ENCODE data around the gene TBC1D10A.

Gene TBC1D10A

DNA sequence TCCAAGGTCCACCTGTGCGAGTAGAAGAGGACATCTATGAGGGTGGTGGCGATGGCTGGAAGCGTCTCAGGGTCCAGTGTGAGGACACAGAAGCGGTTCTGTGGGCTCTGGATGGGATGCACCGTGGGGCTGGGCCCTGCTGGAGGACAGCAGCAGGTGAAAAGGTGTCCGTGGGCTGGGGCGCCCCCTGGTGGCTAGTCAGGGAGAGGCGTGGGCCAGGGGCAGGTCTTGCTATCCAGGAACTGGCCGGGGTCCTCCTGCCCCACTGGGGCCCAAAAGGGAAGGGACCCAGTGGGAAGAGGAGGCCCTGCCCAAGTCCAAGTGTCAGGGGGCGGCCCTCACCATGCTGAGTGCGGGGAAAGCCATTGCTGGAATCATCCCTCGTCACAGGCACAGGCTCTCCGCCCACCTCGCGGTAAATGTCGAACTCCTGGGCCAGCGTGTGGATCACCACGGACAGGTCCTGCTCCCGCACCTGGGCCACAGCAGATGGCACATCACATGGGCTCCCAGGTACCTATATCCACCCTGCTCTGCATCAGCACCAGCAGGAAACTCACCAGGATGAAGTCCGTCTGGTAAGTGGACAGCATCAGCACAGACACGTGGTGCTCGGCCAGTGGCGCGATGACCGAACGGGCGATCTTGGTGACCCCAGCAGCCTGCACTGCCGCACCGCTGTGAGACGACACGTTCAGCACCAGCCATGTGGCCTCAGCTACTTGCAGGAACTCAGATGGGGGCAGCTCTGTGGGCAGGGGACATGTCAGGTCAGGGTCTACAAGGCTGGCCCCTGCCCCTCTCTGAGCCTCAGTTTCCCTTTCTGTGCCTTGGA is 39.7 kb downstream of the TBC1D10A start:
- DNase-seq (ENCODE audit: low read depth in 2 of 2, low spot score in 1 of 2) = peak; percentile 65 to 76

DNA sequence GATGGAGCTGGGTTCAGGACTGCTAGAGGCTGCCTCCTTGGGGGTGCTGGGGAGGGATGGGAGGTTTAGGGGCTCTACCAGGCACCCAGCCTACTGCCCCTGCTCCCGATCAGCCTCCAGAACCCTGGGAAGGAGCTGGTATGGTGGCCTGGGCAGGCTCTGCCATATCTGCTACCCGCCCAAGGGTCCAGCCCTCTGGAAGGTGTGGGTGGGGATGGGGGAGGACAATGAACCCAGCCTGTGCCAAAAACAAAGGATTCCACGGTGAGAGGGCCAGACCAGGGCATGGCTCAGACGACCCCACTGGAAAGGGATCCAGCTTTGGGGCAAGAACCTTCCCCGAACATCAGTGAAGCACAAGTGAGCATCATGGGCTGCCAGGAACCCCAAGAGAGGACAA is 40.4 kb downstream of the TBC1D10A start:
- no peak for DNase-seq (ENCODE audit: low read depth in 2 of 2, low spot score in 1 of 2)

DNA sequence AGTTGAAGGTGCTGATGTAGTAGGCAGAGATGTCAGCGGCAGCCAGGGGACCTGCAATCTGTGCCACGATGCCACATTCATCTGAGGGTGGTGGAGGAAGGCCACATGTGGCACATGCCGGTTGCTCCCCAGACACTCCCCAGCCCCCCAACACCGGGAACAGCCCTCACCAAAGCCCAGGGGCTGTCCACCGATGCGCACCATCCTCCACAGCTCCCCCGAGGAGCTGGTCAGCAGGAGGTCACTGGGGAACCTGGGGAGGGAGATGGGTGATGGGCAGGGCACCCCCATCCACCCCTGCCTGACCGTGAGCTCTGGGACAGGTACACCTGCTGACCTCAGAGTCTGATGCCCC is 40.9 kb downstream of the TBC1D10A start:
- DNase-seq (ENCODE audit: low read depth in 2 of 2, low spot score in 1 of 2) = no peak

DNA sequence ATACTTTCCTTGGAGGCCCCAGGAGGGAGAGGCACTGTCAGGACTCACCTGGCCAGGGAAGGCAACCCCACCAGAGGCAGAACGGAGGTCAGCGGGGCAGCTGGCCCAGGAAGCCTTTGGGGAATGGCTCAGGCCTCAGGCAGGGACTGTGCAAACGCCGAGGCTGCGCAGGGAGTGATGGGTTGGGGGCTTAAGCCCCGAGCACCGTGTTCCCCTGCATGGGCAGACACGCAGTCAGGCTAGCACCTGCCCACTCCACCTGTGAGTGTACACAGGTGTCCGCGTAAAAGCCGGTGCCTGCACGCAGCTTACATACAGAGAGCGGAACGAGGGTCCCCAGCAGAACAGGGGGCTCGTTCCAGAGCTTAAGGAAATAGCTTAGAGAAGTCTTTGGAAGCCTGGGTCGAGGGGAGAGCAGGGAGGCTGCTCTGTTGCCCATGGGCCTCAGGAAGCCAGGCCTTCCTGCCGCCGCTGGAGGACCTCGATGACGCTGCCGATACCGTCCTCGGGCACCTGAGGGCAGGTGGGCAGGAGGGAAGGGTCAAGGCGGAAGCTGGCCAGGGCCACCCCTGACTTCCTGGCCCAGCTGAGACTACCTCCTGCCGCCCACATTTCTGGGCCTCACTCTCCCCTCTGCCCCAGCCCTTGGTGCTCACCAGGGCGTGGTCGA is 41.4 kb downstream of the TBC1D10A start:
- DNase-seq (ENCODE audit: low read depth in 2 of 2, low spot score in 1 of 2) = no peak

DNA sequence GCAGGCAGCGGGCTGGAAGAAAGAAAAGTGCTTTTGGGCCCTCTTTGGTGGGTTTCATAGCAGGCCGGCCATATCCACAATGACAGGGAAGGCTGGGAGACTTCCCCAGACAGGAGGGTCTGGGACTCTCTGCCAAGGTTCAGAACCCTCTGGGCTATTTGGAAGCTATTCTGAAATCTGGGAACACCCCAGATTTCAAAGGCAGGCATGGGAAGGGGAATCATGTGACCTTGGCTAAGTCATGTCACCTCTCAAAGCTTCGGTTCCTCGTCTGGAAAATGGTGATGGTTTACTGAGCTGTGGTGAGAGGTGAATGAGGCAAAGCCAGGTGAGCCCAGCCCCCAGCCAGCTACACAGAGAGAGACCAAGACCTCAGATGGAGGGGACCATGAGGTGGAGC is 42.1 kb downstream of the TBC1D10A start:
- DNase-seq (ENCODE audit: low read depth in 2 of 2, low spot score in 1 of 2) = no peak

DNA sequence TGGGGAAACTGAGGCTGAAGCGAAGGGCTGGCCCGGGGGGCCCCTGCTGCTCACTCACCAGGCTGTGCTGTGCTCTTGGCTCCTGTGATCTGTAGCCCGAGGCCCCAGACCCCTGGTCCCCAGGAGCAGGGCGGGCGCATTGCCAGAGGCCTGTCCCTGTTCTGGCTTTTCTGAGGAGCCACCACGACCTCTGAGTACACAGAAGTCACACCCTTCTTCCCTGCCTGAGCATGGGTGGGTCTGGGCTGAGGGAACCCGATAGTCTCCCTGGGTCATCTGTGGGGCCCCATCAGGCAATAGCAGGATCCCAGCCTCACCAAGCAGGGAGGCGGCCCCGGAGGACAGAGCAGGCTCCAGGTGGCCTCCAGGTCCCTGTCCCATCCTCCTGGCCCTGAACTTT is 42.6 kb downstream of the TBC1D10A start:
- DNase-seq (ENCODE audit: low read depth in 2 of 2, low spot score in 1 of 2) = no peak

DNA sequence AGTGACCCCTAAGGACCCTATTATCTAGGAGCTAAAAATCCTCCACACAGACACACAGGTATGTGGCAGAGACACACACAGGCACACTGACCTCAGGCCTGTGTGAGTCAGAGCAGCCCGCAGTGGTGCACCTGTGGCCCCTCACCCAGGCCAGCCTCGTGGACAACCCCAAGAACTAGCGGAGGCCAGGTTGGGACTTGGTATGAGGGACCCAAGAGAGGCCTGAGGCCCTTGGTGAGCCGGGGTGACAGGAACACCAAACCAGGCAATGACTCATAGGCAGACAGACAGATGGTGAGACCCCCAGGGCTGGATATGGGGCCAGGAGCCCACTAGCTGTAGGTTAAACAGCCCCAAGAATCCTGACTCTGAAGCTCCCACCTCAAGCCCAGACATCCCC is 43.4 kb downstream of the TBC1D10A start:
- DNase-seq (ENCODE audit: low read depth in 2 of 2, low spot score in 1 of 2) = no peak

DNA sequence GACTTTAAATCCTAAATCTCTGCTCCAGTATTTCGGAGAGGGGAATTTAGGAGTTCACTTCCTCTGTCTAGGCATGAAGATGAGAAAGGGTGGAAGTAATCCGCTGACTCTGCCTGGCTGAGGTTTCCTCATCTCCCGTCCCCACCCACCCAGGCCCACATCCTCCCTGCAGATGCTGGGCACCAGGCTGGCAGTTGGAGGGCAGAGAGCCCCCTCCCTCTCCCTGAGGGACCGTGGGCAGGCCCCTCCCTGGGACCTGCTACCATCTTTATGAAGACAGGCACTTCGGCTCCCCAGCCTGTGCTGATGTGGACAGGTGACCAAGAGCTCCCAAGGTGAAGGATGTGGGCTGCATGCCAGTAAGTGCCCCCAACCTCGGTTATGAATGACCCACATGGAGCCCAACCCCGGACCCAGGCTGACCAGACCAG is 44.1 kb downstream of the TBC1D10A start:
- no peak for DNase-seq (ENCODE audit: low read depth in 2 of 2, low spot score in 1 of 2)

DNA sequence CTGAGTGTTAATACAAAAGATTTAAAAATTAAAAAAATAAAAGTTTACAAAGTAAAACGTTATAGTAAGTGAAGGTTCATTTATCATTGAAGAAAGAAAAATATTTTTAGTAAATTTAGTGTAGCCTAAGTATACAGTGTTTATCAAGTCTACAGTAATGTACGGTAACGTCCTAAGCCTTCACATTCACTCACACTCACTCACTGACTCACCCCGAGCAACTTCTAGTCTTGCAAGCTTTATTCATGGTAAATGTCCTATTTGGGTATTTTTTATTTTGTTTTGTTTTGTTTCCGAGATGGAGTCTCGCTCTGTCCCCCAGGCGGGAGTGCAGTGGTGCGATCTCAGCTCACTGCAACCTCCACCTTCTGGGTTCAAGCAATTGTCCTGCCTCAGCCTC is 46.2 kb downstream of the TBC1D10A start:
- DNase-seq (ENCODE audit: low read depth in 2 of 2, low spot score in 1 of 2) = no peak

DNA sequence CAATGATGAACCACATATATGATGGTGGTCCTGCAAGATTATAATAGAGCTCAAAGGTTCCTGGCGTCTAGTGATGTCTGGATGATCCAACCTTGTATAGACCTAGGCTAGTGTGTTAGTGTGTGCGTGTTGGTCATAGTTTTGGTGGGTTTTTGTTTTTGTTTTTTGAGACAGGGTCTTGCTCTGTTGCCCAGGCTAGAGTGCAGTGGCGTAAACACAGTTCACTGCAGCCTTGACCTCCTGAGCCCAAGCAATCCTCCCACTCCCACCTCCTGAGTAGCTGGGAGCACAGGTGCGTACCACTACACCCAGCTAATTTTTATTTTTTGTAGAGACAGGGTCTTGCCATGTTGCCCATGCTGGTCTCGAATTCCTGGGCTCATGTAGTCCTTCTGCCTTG is 46.8 kb downstream of the TBC1D10A start:
- DNase-seq (ENCODE audit: low read depth in 2 of 2, low spot score in 1 of 2) = no peak

DNA sequence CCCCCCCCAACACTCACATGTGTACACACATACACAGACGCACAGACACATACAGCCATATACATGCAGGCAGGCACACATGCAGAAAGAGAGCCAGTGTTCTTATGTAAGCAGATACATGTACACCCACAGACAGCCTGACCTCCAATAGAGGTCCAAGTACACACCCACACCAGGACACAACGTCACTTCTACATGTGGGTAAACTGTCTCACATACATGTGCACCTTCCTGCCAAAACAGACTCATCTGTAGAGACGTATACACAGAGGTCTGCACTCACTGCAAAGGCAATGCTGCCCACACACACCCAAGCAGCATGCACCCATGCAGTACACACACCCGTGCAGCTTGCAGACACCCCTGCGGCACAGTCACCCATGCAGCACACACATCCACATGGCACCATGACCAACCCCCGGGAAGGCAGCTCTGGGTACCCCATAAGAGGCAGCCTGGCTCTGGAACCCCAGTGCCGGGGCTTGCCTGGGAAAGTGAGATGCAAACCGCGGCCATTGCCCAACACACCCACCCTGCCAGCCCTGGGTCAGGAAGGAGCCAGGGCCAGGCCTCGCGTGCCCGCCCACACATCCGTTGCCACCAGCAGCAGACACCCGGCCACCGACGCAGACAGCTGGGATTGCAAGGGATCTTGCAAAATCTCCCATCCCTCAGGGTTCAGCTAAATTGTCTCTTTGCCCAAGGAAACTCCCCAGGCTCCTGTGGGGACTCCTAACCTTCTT is 47.5 kb downstream of the TBC1D10A start:
- DNase-seq (ENCODE audit: low read depth in 2 of 2, low spot score in 1 of 2) = no peak

DNA sequence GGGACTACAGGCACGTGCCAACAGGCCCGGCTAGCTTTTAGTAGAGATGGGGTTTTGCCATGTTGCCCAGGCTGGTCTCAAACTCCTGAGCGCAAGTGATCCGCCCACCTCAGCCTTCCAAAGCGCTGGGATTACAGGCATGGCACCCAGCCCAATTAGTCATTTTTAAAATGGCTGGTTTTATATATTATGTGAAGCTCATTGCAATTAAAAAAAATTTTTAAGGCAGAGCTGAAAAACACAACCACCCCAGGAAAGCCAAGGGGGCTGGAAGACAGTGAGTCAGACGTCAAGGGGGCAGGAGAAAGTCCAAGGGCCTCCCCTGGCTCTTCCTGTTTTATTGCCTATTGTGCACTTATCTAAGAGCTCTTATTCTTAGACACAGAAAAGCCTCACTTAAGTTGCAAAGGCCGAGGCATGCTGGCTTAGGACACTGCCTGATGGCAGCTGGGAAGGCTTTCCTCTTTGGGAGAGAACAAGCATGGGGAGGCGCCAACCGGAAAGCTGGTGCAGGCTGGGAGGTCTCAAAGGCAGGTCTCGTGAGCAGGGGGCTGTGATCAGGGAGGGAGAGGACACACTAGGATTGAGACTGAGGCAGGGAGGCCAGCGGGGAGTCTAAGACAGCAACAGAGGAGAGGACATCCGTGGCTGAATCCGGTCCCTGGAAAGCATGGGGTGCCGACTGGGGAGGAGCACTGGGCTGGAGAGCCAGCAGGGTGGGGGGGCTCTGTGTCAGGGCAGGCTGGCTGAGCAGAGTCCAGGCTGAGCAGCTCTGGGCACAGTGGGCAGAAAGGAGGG is 49.0 kb downstream of the TBC1D10A start:
- no peak for DNase-seq (ENCODE audit: low read depth in 2 of 2, low spot score in 1 of 2)

DNA sequence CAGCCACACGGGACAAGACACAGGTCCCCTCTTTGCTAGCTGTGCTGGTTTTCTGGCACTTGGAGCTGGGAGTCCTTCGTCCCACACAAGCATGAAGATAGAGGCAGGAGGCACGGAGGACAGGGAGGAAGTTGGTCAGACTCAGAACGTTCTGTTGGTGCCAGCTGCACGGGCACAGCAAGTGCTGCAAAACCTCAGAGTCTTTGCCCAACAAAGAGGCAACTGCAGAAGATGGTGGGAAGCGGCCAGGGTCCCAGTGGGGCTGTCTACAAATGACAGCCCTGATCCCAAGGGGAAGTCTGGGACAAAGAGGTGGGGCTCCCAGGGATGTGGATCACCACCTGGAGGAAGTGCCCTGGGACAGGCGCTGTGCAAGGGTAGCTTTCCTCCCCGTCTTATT is 50.7 kb downstream of the TBC1D10A start:
- DNase-seq (ENCODE audit: low read depth in 2 of 2, low spot score in 1 of 2) = no peak

DNA sequence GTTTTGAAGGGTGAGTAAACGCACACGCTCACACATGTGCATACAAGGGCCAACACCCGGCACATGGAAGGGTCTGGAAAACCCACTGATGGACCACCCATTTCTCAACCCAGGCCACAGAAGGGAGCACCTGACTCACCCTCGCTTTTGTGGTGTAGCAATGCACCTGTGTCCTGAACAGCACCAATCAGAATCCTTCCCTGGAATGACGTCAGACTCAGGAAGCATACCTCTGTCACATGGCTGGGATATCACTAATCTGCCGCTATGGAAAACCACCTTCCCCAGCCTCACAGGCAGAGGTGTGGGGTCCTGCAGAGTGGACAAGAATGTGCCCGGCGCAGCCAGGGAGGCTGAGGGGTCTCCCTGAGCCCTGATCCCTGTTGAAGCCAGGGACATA is 51.1 kb downstream of the TBC1D10A start:
- no peak for DNase-seq (ENCODE audit: low read depth in 2 of 2, low spot score in 1 of 2)

DNA sequence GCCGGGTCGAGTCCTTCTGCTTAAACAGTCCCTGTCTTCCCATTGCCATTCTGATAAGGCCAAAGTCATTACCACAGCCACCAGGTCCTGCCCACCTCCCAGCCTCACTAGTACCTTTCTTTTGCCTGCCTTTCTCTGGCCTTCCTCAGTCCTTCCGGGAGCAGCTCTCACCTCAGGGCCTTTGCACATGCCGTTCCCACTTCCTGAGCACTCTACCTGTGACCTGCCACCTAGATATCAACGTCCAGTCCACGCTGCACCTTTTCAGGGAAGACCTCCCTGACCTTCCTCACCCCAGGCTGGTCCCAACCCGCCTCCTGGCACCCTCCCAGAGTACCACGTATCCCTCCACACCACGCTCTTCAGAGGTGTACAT is 52.3 kb downstream of the TBC1D10A start:
- DNase-seq (ENCODE audit: low read depth in 2 of 2, low spot score in 1 of 2) = no peak

DNA sequence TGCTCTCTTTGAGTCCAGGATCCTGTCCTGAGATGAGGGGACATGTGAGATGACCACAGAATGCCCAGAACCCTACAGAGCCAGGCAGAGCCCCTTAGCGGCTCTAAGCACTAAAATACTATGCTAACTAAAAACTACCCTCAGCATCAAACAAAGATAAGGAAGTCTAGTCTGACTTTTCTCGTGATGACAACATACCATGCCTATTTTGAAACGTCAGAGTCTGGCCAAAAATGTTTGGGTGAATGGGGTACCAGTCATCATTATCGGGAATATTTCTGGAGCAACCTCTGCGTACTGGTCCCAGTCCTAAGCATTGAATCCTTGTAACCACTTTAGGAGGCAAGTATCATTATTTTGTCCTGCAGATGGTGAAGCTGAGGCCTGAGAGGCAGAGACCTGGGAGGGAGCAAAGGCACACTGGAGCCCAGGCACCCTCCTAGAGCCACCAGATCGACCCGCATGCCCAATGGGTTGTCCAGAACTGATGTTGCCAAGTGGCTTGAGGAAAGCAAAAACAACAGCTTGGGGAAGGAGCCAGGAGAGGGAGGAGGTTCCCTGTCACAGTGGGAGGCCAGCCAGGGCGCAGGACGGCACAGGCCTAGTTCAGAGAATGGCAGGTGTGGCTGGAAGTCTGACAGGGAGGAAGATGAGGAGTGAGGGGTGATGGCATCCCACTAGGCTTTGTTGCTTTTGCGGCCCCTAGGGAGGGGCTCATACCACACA is 52.9 kb downstream of the TBC1D10A start:
- DNase-seq (ENCODE audit: low read depth in 2 of 2, low spot score in 1 of 2) = no peak

DNA sequence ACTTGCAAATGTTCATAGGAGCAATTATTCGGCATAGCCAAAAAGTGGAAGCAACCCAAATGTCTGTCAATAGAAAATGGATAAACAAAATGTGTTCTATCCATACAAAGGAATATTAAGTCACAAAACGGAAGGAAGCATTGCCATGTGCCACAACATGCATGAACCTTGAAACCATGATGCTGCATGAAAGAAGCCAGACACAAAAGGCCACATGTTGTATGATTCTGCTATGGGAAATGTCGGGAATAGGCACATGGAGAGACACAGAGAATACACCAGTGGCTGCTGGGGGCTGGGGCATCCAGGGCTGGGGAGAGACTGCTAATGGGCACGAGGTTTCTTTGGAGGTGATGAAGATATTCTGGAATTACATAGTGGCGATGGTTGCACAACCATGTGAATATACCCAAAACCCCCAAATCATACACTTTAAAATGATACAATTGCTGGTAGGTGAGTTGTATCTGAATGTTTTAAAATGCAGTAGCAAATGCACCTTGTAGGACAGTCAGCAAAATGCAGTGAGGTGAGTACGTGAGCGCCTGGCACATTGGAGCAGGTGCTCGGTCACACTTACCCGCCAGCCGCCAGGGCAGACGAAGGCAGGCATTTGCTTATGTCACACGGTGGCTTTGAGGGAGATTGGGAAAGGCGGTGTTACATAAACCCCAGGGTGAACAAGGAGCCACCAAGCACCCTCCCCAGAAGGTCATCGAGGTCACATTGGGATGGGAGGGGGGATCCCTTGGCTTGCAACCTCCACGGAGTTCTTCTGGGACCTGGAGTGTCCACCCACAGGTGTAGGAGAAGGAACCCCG is 53.8 kb downstream of the TBC1D10A start:
- DNase-seq (ENCODE audit: low read depth in 2 of 2, low spot score in 1 of 2) = no peak

DNA sequence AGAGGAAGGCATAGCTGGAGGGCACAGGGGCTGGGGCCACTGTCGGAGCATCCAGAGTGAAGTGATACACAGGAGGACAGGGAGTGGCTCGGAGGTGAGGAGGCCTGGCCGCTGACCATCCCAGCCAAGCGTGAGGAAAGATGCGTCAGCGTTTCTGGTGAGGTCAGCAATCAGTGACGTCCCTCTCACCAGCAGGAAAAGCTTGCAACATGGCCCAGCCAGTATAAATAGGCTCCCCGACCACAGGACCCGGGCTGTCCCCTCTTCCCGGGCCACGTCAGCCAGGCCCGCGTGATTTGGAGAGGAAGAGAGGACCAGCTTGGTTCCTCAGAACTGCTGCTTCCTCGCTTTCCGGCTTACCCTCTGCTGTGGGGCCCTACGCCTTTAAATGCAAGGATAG is 55.9 kb downstream of the TBC1D10A start:
- no peak for DNase-seq (ENCODE audit: low read depth in 2 of 2, low spot score in 1 of 2)

DNA sequence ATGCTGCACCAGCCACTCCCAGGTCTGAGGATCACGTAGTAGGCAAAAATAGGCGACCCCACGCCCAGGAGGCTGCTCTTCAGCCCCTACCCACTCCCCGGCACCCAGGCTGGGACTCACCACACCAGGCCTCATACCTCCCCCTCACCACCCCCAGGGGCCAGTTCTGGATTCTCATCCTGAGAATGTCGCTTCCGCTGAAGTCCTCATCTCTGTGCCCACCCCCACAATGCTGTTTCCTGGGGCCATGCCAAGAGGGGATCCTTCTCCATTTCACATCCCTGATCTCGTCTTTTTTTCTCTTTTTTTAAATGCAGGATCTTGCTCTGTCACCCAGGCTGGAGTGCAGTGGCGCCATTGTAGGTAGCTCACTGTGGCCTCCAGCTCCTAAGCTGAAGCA is 58.4 kb downstream of the TBC1D10A start:
- DNase-seq (ENCODE audit: low read depth in 2 of 2, low spot score in 1 of 2) = no peak

Measured in stimulated activated CD8-positive, alpha-beta memory T cell treated with anti-CD3 and anti-CD28 coated beads, Interleukin-4, amount 100 ng/mL, for 4 hours (primary cell).